Hepatocyte (in vitro differentiated cells): Measurements from ENCODE around the gene ASB15. TPM values are rescaled to one million over a fixed set of nuclear protein-coding genes. Genes with fewer than 3 reads are reported as not detected.

Source experiments
- DNase-seq: peaks from one replicate; pipeline ENCODE4 v3.0.0-alpha.2; 2016; ENCODE audit warnings: low spot score
- H2AFZ ChIP-seq: fragments of 200-600 bp; sonication (generic); 2 replicates; pipeline ENCODE4 v1.6.0; 2016; ENCODE audit warnings: antibody characterized with exemption, mild to moderate bottlenecking
- H3K27ac ChIP-seq: fragments of 200-600 bp; sonication (generic); 2 replicates; pipeline ENCODE4 v1.5.1; 2016; ENCODE audit warnings: mild to moderate bottlenecking
- H3K27me3 ChIP-seq: fragments of 200-600 bp; sonication (generic); 2 replicates; pipeline ENCODE4 v1.6.1; 2016
- H3K36me3 ChIP-seq: fragments of 200-600 bp; sonication (generic); replicated peaks from 2 replicates; pipeline ENCODE4 v1.5.1; 2016; ENCODE audit warnings: low read depth; ENCODE audit not compliant: insufficient read depth
- H3K4me1 ChIP-seq: fragments of 200-600 bp; sonication (generic); 2 replicates; pipeline ENCODE4 v1.5.1; 2016; ENCODE audit warnings: mild to moderate bottlenecking, moderate library complexity; ENCODE audit not compliant: insufficient read depth
- H3K4me2 ChIP-seq: fragments of 200-600 bp; sonication (generic); 2 replicates; pipeline ENCODE4 v1.6.0; 2016
- H3K4me3 ChIP-seq: fragments of 200-600 bp; sonication (generic); 2 replicates; pipeline ENCODE4 v1.5.1; 2016; ENCODE audit warnings: mild to moderate bottlenecking
- H3K79me2 ChIP-seq: fragments of 200-600 bp; sonication (generic); 2 replicates; pipeline ENCODE4 v1.6.0; 2017; ENCODE audit warnings: mild to moderate bottlenecking
- H3K9me2 ChIP-seq: fragments of 200-600 bp; sonication (generic); replicated peaks from 2 replicates; pipeline ENCODE4 v1.6.0; 2017; ENCODE audit warnings: mild to moderate bottlenecking; ENCODE audit not compliant: insufficient read depth
- H3K9me3 ChIP-seq: fragments of 200-600 bp; sonication (generic); 2 replicates; pipeline ENCODE4 v1.5.1; 2016; ENCODE audit warnings: low read depth, mild to moderate bottlenecking
- H4K20me1 ChIP-seq: fragments of 200-600 bp; sonication (generic); 2 replicates; pipeline ENCODE4 v1.6.0; 2016; ENCODE audit warnings: mild to moderate bottlenecking; ENCODE audit not compliant: insufficient read depth, poor library complexity, severe bottlenecking
- CTCF ChIP-seq: fragments of 200-600 bp; sonication (generic); IDR thresholded peaks from 2 replicates; pipeline ENCODE4 v1.5.1; 2016; ENCODE audit warnings: antibody characterized with exemption, mild to moderate bottlenecking; ENCODE audit not compliant: poor library complexity
- EZH2 ChIP-seq: fragments of 200-600 bp; sonication (generic); IDR thresholded peaks from 2 replicates; pipeline ENCODE4 v1.6.1; 2016; ENCODE audit warnings: antibody characterized with exemption, mild to moderate bottlenecking, borderline replicate concordance
- EZH2phosphoT487 ChIP-seq: fragments of 200-600 bp; sonication (generic); IDR thresholded peaks from one replicate; pipeline ENCODE4 v1.6.1; 2018; ENCODE audit warnings: antibody characterized with exemption, mild to moderate bottlenecking, low read depth, moderate library complexity; ENCODE audit not compliant: unreplicated experiment, severe bottlenecking
- WGBS: methylation state at CpG from one replicate; pipeline ENCODE4 v1.1.6; 2016; ENCODE audit warnings: low lambda C conversion rate; ENCODE audit errors: missing lambda C conversion rate; 5-methylcytosine and 5-hydroxymethylcytosine counted together
- polyA plus RNA-seq: library from polyadenylated mRNA; unstranded; fragments of >200 nt; fragmentation: Nextera tagmentation; extraction: Ambion mirVana; gene quantifications from 2 replicates; pipeline ENCODE4 v1.2.1, GENCODE V29; 2016
- total RNA-seq: library from RNA; depleted of rRNA; stranded (reverse); fragments of >200 nt; gene quantifications from 2 replicates; pipeline ENCODE4 v1.2.3, GENCODE V29; 2014

The ASB15 gene
- total and polyA plus RNA-seq, 2 experiments from 2014 or later, result not detected

GRCh38 chr7:123662293-123662692 is 60.7 kb downstream of the ASB15 start:
- H3K4me3 ChIP-seq, result no peak overlapping the region
- H3K27ac ChIP-seq, result no peak overlapping the region
- no peaks in the 10 kb centered on the region for H4K20me1 ChIP-seq
- no peaks in the 10 kb centered on the region for H3K27me3 ChIP-seq
- no peaks in the 10 kb centered on the region for H3K36me3 ChIP-seq
- no peak for DNase-seq
- H3K79me2 ChIP-seq, result no peaks in the 10 kb centered on the region
- no peak for TF ChIP-seq EZH2
- no peak for TF ChIP-seq EZH2phosphoT487
- H3K4me1 ChIP-seq, result peaks cover 9% of the 10 kb centered on the region
- H3K4me2 ChIP-seq, result no peak overlapping the region
- WGBS, result 96% methylated on average over 15 of the region's 15 CpGs
- H2AFZ ChIP-seq, result no peak overlapping the region
- peaks cover 4% of the 10 kb centered on the region for H3K9me2 ChIP-seq
- H3K9me3 ChIP-seq, result no peaks in the 10 kb centered on the region

DNA sequence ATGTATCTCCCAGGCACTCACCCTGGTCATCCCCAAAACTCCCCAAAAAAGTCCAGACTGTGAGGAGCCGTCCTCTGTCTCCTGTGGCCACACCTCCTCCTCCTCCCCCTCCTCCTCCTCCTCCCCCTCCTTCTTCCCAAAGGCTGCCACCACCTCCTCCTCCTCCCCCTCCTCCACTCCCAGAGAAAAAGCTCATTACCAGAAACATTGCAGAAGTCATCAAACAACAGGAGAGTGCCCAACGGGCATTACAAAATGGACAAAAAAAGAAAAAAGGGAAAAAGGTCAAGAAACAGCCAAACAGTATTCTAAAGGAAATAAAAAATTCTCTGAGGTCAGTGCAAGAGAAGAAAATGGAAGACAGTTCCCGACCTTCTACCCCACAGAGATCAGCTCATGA is 61.1 kb downstream of the ASB15 start:
- Histone ChIP-seq H3K79me2 (no peaks in the 10 kb centered on the region), H3K9me2 (peaks cover 4% of the 10 kb centered on the region), H3K27ac (no peak overlapping the region), H3K27me3 (no peaks in the 10 kb centered on the region), H3K4me1 (peaks cover 9% of the 10 kb centered on the region), H4K20me1 (no peaks in the 10 kb centered on the region), H3K4me2 (no peak overlapping the region), H2AFZ (no peak overlapping the region), H3K4me3 (no peak overlapping the region), H3K9me3 (no peaks in the 10 kb centered on the region), H3K36me3 (no peaks in the 10 kb centered on the region)
- no peak for DNase-seq
- no peak for TF ChIP-seq EZH2phosphoT487
- TF ChIP-seq EZH2, result no peak
- no peak for TF ChIP-seq CTCF
- 69% methylated on average over 2 of the region's 3 CpGs for WGBS

- WGBS, result 97% methylated on average over 6 of the region's 6 CpGs
- peaks cover 4% of the 10 kb centered on the region for H3K9me2 ChIP-seq
These were observed 61.6 kb downstream of the ASB15 start for GRCh38 chr7:123663200-123663599.

GRCh38 chr7:123665157-123665556 is 63.5 kb downstream of the ASB15 start:
- WGBS, result 53% methylated on average over 2 of the region's 2 CpGs
- TF ChIP-seq EZH2phosphoT487 (no peak), CTCF (no peak)

More at GRCh38 chr7:123663200-123663599, 61.6 kb downstream of the ASB15 start:
- Histone ChIP-seq H3K4me3 (no peak overlapping the region), H3K79me2 (no peaks in the 10 kb centered on the region), H3K9me3 (no peaks in the 10 kb centered on the region), H2AFZ (no peak overlapping the region), H3K27me3 (no peaks in the 10 kb centered on the region), H3K36me3 (no peaks in the 10 kb centered on the region), H4K20me1 (no peaks in the 10 kb centered on the region), H3K27ac (no peak overlapping the region), H3K4me2 (no peak overlapping the region), H3K4me1 (peaks cover 9% of the 10 kb centered on the region)
- TF ChIP-seq EZH2phosphoT487, result no peak
- no peak for TF ChIP-seq EZH2
- no peak for TF ChIP-seq CTCF
- DNase-seq, result no peak

More at GRCh38 chr7:123665157-123665556, 63.5 kb downstream of the ASB15 start:
- Histone ChIP-seq H3K79me2 (no peaks in the 10 kb centered on the region), H3K4me1 (peaks cover 9% of the 10 kb centered on the region), H3K27ac (no peak overlapping the region), H3K4me3 (no peak overlapping the region), H3K9me3 (no peaks in the 10 kb centered on the region), H4K20me1 (no peaks in the 10 kb centered on the region), H3K36me3 (no peaks in the 10 kb centered on the region), H3K4me2 (no peak overlapping the region), H3K9me2 (peaks cover 4% of the 10 kb centered on the region), H2AFZ (no peak overlapping the region), H3K27me3 (no peaks in the 10 kb centered on the region)
- DNase-seq, result no peak
